GM18498 (cell line): ENCODE results near the gene SUCO.
"Not testable (repeated sequence)": the region's sequence is repeated elsewhere in the genome, so short reads cannot be mapped to it uniquely, and the experiment has no call there.

ENCODE experiments used
- ATAC-seq: cut with Tn5 transposase; IDR thresholded peaks from one replicate; pipeline ENCODE4 v1.9.1; 2021; ENCODE audit warnings: mild to moderate bottlenecking, moderate library complexity; ENCODE audit not compliant: unreplicated experiment

Gene SUCO

DNA sequence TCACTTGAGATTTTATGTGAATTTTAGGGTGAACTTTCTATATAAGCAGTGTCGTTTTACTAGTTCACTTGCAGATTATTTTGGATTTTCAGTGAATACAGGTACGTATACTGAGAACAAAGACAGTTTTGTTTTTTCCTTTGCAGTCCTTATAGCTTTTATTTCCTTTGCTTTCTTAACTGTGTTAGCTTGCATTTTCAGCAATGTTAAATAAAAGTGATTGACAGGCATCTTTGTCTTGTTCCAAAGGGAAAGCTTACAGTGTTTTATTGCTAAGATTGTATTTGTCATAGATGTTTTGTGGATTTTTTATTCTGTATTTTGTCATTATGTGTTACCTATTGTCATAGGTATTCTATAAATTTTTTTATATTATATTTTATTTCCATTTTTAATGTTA, 72.7 kb downstream of the SUCO start:
- ATAC-seq, result no peak

DNA sequence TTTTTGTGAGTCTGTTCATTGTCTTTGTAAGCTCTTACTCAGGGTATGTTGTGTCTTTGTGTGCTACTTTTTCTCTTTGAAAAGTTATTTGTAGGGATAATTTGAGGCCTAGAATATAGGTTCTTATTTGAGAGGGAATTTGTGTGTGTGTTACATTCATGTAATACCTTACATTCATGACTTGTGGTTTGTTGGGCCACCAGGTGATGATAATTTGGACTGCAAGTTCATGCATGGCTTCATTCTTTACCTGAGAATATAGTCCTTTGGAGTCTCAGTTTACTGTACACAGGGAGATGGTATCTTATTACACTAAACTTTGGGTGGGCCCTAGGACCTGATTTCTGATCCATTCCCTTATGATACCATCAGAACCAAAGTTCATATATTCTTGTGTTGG, 74.2 kb downstream of the SUCO start:
- no peak for ATAC-seq

DNA sequence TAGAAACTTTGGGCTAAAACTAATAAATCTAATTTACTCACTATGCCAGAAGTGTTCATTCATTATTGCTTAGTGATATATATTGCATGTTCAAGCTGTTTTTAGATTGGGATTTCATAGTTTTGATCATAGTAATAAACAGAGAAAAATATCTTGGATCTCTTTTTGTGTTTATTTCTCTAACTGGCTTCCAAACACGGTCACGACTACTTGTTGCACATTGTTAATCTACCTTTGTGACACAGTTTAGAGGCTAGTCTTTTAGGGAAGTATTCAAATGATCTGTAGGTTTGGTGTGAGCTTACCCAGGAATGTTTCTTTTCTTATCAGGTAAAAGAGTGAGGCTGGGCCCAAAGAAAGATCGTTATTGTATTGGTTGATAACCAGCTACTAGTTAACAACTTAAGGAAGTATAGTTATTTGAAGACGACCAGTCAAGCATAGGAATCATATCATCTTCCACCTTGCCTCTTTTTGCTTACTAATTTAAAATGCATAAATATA, 75.2 kb downstream of the SUCO start:
- ATAC-seq, result no peak

- ATAC-seq, result no peak
These were observed 76.6 kb downstream of the SUCO start for GRCh38 chr1:172609528-172609927.

DNA sequence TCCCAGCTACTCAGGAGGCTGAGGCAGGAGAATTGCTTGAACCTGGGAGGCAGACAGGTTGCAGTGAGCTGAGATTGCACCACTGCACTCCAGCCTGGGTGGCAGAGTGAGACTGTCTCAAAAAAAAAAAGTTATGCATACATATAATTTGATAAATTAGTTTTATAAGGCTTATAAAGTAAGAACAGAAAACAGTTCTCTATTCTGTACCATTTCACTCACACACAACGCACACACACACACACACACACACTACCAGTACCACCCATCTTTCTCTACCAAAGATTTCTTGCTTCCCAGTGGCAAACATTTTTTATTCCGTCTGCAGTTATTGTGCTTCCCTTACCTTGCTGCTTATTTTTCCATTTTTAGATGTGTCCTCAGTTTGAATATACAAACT, 79.5 kb downstream of the SUCO start:
- no peak for ATAC-seq

- ATAC-seq, result no peak
These were observed 80.3 kb downstream of the SUCO start for GRCh38 chr1:172613294-172613693.

DNA sequence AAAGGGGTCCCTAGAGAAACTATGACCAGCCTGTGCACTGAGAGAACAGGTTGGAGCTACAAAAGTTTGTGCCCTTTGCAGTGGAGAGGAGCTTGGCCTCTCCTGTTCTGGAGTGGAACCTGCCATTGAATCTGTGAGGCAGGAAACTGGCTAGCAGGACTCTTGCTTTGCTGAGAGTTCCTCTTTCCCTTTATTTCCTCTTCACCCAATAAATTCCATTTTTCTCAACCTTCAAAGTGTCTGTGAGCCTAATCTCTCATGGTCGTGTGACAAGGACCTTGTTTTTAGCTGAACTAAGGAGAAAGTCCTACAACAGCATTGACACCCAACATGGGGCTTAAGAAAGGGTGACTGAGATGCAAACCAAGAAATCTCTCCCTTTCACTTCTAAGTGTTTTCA, 83.2 kb downstream of the SUCO start:
- no peak for ATAC-seq

DNA sequence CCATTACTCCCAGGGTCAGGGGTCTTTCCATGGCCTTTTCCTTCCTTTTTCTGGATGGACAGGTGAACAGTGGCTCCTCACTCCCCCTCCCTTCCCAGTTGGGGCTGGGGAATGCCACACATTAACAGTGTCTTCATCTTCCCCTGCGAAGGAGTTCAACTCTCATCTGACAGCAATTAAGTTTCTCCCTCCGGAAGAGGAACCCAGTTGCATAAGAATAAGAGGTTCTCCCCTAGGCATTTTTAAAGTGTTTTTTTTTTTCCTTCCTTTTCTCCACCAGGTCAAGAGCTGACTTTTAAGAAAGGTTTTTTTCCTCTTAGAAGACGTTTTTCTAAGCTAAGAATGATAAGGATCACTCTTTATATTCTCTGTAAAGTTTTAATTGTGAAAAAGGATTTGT, 83.7 kb downstream of the SUCO start:
- ATAC-seq, result no peak

DNA sequence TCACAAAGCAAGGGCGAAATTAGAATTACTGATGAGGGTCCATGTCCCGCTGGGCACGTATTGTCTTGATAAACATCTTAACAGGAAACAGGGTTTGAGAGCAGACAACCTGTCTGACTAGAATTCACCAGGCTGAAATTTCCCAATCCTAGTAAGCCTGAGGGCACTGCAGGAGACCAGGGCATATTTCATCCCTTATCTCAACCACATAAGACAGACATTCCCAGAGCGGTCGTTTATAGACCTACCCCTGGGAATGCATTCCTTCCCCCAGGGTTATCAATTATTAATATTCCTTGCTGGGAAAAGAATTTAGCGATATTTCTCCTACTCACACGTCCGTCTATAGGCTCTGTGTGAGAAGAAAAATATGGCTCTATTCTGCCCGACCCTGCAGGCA, 87.7 kb downstream of the SUCO start:
- not testable (repeated sequence) for ATAC-seq

GRCh38 chr1:172622541-172622940, 89.6 kb downstream of the SUCO start:
- ATAC-seq, result no peak

GRCh38 chr1:172623748-172624147, 90.8 kb downstream of the SUCO start:
- no peak for ATAC-seq

DNA sequence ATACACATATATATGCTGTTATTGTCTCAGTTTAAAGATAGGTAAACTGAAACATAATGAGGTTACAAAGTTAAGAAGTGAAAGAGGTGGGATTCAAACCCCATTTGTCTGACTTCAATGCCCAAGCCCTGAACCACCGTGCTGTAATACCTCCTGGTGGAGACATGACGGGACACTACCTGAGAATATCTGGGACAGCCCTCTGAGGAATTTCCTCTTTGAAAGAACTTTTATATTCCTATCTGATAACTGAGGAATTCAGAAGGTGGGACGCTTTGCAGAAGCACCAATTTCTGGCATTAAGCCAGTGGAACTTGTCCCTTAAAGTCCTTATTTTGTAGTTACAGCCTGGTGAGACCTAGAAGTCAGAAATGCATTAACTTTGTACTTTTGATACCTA, 93.9 kb downstream of the SUCO start:
- no peak for ATAC-seq

GRCh38 chr1:172627702-172628101, 94.8 kb downstream of the SUCO start:
- ATAC-seq, result no peak

- ATAC-seq, result no peak
These were observed 95.5 kb downstream of the SUCO start for GRCh38 chr1:172628401-172628800.

- no peak for ATAC-seq
These were observed 96.2 kb downstream of the SUCO start for GRCh38 chr1:172629170-172629569.

- ATAC-seq, result no peak
These were observed 96.7 kb downstream of the SUCO start for GRCh38 chr1:172629638-172630037.

DNA sequence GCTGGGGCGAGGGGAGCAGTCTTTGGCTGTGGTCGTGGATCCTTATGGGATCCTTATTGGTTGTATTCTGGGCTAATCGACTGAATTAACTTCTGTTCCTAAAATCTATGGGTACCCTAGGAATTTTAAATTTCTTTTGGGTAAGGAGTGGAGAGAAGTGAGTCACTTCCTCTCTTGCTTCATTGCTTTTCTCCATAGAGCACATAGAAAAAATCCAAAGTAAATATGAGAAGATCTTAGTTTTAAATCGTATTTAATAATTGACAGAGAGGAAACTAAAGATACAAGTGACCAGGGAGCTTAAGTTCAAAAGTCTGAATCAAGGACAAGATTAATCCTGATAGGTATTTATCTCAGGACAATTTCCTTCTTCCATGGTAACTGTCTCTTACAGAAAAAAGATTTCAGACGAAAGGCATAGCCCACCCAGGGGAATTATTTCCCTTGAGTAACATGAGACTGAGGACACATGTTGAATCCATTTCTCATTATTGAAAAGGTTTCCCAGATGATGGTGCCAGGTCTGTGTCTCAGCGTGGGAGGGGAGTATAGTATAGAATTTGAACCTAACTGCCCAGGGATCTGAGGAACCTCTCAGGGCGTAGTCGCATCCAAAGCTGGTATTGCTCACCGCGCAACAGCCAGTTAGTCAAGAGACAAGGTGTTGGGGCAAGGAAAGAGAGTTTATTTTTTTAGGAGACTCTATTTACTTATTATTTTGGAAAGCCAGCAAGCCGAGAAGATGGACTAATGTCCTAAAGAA, 97.3 kb downstream of the SUCO start:
- ATAC-seq, result no peak

GRCh38 chr1:172630868-172631267, 97.9 kb downstream of the SUCO start:
- ATAC-seq, result no peak

GRCh38 chr1:172637522-172637921, 104.6 kb downstream of the SUCO start:
- ATAC-seq, result no peak

DNA sequence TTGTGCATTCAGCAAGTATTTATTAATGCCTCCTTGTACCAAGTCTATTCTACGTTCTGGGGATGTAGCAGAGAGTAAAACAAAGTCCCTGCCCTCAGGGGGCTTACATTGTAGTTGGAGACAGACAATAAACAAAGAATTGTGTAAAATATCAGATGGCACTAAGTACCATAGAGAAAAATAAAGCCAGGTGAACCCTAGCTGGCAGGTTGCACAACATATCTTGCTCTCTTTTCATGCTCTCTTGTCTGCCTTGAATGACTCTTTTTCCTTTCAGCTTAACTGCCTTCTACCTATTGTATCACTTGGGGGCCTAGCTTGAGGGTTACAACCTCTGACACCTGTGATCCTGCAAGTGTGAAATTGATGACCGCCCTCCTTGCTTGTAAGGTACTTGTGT, 105.3 kb downstream of the SUCO start:
- ATAC-seq, result no peak

GRCh38 chr1:172638885-172639831, 106.2 kb downstream of the SUCO start:
- ATAC-seq, result peak; percentile 61

GRCh38 chr1:172640111-172640510, 107.2 kb downstream of the SUCO start:
- no peak for ATAC-seq
